NCI-H2196 (cell line): ENCODE data around the gene PROP1.
"Not testable (repeated sequence)": the region's sequence is repeated elsewhere in the genome, so short reads cannot be mapped to it uniquely, and the experiment has no call there.

Experiments used
- DNase-seq: peaks from one replicate; lab custom pipeline; 2025; ENCODE audit not compliant: unreplicated experiment; lab: John Stamatoyannopoulos, UW

PROP1 gene

DNA sequence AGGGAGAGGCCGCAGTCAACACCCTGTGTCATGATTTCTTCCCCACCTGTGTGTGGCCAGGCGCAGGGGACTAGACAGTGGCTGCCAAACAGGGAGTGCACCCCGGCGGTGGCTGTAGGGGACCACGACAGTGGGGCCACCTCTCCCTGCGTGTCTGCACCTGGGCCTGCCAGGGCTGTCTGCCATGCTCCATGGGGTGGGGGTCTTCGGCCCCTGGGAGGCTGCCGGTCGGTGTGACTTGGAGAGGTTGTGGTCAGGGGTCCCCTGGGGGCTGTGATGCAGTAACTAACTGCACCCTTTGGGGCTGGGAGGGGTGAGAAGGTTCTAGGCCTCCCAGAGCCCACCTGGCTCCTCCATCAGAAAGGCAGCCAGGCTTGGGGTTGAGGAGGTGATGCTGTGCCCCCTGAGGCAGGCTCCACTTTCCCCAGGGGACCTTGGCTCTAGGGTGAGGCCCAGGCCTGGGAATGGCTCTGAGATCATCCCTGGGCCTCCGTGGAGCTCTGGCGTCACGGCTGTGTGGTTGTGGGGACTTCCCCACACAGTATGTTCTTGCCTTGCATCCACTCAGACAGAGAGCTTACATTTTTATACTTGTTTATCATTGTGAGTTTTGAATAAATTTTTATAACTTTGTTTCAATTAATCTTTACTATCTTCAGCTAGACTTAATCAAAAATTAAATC is 50.3 kb downstream of the PROP1 start:
- DNase-seq: not testable (repeated sequence)

DNA sequence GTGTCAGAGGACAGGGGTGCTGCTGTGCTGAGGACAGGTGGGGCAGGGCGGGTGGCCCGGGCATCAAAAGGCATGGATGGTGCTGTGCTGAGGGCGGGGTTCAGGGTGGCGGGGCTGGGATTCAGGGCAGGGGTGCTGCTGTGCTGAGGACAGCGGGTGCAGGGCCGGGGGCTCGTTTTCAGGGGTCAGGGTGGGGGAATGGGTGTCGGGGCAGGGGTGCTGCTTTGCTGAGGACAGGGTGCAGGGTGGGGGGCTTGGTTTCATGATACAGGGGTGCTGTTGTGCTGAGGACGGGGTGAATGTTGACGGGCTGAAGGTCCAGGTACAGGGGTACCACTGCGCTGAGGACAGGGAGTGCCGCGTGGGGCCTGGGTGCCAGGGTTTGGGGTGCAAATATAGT is 50.9 kb downstream of the PROP1 start:
- not testable (repeated sequence) for DNase-seq

DNA sequence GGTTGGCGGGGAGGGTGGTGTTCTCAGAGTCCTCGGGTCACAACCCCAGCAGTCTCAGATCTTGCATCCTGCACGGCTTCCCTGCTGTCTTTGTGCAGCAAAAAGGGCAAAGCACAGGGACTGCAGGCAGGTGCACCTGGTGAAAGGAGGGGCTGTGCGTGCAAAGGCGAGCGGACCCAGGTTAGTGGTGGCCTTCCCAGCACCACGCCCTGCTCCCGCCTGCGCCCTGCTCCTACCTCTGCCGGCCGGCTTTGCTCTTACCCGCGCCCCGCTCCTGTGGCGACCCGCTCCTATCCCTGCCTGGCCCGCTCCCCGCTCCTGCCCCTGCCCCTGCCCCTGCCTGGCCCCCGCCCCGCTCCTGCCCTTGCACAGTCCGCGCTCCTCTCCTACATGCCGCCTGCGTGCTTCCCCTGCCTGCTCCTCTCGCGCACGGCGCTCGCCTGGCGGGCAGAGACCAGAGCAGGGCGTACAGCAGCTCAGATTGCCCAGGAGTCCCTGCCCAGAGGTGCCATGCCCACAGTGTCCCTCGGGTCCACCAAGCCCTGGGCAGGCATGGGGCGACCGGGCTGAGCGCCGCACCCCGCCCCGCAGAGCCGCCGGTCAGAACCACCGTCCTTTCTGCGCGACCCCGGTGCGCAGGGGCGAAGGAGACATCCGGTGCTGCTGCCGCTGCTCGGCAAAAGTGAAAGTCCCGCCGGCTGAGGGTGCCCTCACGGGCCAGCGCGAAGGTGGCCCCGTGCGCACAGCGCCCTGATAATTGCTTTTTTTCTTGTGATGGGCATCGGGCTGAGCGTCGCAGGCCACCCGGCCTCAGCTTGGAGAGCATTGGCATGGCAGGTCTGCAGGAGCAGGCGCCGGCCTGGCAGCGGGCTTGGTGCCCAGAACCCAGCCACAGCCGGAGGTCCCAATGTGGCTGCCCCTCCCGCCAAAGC is 52.0 kb downstream of the PROP1 start:
- DNase-seq: not testable (repeated sequence)

DNA sequence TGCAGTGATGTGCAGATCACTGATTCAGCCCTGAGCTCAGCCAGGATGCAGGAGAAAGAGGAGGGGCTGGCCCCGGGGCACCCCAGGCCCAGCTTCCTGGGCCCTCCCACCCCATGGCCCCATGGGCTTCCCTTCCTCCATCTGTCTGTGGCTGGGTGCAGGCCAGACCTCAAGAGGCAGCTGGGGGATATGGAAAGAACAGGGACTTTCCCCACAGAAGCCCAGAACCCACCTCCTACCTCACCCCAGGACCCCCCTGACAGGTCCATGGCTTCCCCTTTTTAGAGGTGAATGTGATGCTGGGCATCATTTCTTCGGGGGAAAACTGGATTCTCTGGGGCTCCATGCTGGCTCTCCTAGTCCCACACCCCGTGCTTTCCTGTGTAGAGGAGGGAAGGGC is 53.1 kb downstream of the PROP1 start:
- not testable (repeated sequence) for DNase-seq
